ENCODE results near the gene RTN4RL1. TPM values are rescaled to one million over a fixed set of nuclear protein-coding genes. Genes with fewer than 3 reads are reported as not detected.

RTN4RL1 gene
- total and polyA plus RNA-seq, 2 of the 13 experiments (the other 11 are each of a cell fraction or from before 2014, with no cell fraction given) = 0.01 TPM; not detected in 1

DNA sequence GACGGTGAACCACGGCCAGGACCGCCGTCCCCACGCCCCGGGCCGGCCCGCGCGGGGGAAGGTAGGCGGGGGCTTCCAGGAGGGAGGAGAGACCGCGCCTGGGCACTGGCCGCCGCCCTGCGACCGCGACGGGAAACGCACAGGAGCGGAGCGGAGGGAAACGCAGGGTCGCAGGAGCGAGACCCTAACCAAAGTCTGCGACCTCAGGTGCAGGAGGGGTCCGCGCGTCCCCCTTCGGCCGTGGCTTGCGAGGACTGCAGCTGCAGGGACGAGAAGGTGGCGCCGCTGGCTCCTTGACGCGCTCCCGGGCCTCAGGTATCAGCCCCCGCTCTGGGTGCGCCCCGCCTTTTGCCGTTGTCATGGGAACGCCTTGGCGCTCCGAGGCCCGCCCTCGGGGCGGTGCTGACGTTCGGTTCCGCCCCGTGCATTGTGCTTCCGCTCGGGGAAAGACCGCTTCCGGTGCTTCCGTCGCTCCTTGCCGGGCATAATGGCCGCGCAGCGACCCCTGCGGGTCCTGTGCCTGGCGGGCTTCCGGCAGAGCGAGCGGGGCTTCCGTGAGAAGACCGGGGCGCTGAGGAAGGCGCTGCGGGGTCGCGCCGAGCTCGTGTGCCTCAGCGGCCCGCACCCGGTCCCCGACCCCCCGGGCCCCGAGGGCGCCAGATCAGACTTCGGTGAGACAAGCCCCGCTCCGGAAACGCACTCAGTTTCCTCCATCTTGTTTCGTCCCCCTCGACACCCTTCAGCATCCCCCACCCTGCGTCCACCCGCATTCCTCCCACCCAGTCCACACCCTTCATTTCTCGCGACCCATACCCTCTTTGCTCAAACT lies 16.6 kb upstream of the RTN4RL1 start, which contains the start of gene OVCA2 (continued):
- TF ChIP-seq, protein P1, sequence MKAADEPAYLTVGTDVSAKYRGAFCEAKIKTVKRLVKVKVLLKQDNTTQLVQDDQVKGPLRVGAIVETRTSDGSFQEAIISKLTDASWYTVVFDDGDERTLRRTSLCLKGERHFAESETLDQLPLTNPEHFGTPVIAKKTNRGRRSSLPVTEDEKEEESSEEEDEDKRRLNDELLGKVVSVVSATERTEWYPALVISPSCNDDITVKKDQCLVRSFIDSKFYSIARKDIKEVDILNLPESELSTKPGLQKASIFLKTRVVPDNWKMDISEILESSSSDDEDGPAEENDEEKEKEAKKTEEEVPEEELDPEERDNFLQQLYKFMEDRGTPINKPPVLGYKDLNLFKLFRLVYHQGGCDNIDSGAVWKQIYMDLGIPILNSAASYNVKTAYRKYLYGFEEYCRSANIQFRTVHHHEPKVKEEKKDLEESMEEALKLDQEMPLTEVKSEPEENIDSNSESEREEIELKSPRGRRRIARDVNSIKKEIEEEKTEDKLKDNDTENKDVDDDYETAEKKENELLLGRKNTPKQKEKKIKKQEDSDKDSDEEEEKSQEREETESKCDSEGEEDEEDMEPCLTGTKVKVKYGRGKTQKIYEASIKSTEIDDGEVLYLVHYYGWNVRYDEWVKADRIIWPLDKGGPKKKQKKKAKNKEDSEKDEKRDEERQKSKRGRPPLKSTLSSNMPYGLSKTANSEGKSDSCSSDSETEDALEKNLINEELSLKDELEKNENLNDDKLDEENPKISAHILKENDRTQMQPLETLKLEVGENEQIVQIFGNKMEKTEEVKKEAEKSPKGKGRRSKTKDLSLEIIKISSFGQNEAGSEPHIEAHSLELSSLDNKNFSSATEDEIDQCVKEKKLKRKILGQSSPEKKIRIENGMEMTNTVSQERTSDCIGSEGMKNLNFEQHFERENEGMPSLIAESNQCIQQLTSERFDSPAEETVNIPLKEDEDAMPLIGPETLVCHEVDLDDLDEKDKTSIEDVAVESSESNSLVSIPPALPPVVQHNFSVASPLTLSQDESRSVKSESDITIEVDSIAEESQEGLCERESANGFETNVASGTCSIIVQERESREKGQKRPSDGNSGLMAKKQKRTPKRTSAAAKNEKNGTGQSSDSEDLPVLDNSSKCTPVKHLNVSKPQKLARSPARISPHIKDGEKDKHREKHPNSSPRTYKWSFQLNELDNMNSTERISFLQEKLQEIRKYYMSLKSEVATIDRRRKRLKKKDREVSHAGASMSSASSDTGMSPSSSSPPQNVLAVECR (CRISPR knock-in tag; IDR thresholded peaks at IDR 0.05; ENCODE audit: borderline replicate concordance) = peak; percentile 90
- TF ChIP-seq TSC22D2 (CRISPR knock-in tag; IDR thresholded peaks at IDR 0.05; ENCODE audit: borderline replicate concordance) = peak; percentile 55; the same call in 1 of the 2 replicates
- TF ChIP-seq ZNF703 (CRISPR knock-in tag; IDR thresholded peaks at IDR 0.05; ENCODE audit: borderline replicate concordance) = no peak
- no peak for TF ChIP-seq ZNF230 (CRISPR knock-in tag; IDR thresholded peaks at IDR 0.05)
- TF ChIP-seq LCORL (IDR thresholded peaks at IDR 0.05) = no peak
- TF ChIP-seq LCORL (CRISPR knock-in tag; IDR thresholded peaks at IDR 0.05) = peak; percentile 75; the same call in 1 of the 2 replicates
- TF ChIP-seq ADNP (CRISPR knock-in tag; IDR thresholded peaks at IDR 0.05) = no peak
- no peak; the same call in 1 of the 2 replicates for TF ChIP-seq RFXANK (CRISPR knock-in tag; IDR thresholded peaks at IDR 0.05)
- no peak for TF ChIP-seq ZNF737 (CRISPR knock-in tag; IDR thresholded peaks at IDR 0.05; ENCODE audit: borderline replicate concordance)
- no peak for TF ChIP-seq RARG (CRISPR knock-in tag; IDR thresholded peaks at IDR 0.05; ENCODE audit: low read depth)
- TF ChIP-seq, protein P2, sequence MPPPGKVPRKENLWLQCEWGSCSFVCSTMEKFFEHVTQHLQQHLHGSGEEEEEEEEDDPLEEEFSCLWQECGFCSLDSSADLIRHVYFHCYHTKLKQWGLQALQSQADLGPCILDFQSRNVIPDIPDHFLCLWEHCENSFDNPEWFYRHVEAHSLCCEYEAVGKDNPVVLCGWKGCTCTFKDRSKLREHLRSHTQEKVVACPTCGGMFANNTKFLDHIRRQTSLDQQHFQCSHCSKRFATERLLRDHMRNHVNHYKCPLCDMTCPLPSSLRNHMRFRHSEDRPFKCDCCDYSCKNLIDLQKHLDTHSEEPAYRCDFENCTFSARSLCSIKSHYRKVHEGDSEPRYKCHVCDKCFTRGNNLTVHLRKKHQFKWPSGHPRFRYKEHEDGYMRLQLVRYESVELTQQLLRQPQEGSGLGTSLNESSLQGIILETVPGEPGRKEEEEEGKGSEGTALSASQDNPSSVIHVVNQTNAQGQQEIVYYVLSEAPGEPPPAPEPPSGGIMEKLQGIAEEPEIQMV (CRISPR knock-in tag; IDR thresholded peaks at IDR 0.05; ENCODE audit: low read depth) = peak; percentile 45; the same call in 1 of the 2 replicates
- no peak for TF ChIP-seq ZNF446 (CRISPR knock-in tag; IDR thresholded peaks at IDR 0.05)
- TF ChIP-seq TGIF2 (CRISPR knock-in tag; IDR thresholded peaks at IDR 0.05) = 0 out of 2 replicates have a peak, but pooled peaks have one; percentile 48
- no peak for TF ChIP-seq PCBP2 (optimal IDR thresholded peaks at IDR 0.05; ENCODE audit: low read depth, low read length, poor library complexity, severe bottlenecking)
- TF ChIP-seq TRIM24 (CRISPR knock-in tag; IDR thresholded peaks at IDR 0.05) = no peak
- TF ChIP-seq CBX2 (IDR thresholded peaks at IDR 0.05; ENCODE audit: low read depth, low read length) = no peak
- no peak for TF ChIP-seq CBX2 (CRISPR knock-in tag; IDR thresholded peaks at IDR 0.05; ENCODE audit: low read depth)
- TF ChIP-seq STAT5B (CRISPR knock-in tag; IDR thresholded peaks at IDR 0.05) = no peak
- TF ChIP-seq ZNF720 (CRISPR knock-in tag; IDR thresholded peaks at IDR 0.05) = no peak
- TF ChIP-seq, protein P3, sequence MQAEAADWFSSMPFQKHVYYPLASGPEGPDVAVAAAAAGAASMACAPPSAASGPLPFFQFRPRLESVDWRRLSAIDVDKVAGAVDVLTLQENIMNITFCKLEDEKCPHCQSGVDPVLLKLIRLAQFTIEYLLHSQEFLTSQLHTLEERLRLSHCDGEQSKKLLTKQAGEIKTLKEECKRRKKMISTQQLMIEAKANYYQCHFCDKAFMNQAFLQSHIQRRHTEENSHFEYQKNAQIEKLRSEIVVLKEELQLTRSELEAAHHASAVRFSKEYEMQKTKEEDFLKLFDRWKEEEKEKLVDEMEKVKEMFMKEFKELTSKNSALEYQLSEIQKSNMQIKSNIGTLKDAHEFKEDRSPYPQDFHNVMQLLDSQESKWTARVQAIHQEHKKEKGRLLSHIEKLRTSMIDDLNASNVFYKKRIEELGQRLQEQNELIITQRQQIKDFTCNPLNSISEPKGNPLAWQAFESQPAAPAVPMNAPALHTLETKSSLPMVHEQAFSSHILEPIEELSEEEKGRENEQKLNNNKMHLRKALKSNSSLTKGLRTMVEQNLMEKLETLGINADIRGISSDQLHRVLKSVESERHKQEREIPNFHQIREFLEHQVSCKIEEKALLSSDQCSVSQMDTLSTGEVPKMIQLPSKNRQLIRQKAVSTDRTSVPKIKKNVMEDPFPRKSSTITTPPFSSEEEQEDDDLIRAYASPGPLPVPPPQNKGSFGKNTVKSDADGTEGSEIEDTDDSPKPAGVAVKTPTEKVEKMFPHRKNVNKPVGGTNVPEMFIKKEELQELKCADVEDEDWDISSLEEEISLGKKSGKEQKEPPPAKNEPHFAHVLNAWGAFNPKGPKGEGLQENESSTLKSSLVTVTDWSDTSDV (CRISPR knock-in tag; IDR thresholded peaks at IDR 0.05) = no peak
- TF ChIP-seq, protein P4, sequence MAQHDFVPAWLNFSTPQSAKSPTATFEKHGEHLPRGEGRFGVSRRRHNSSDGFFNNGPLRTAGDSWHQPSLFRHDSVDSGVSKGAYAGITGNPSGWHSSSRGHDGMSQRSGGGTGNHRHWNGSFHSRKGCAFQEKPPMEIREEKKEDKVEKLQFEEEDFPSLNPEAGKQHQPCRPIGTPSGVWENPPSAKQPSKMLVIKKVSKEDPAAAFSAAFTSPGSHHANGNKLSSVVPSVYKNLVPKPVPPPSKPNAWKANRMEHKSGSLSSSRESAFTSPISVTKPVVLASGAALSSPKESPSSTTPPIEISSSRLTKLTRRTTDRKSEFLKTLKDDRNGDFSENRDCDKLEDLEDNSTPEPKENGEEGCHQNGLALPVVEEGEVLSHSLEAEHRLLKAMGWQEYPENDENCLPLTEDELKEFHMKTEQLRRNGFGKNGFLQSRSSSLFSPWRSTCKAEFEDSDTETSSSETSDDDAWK (CRISPR knock-in tag; IDR thresholded peaks at IDR 0.05) = no peak

Measured in HepG2 (cell line).